ENCODE results near the gene DESI1. TPM values are rescaled to one million over a fixed set of nuclear protein-coding genes. Genes with fewer than 3 reads are reported as not detected.

The DESI1 gene
- total and polyA plus RNA-seq, 12 donors, result 11.4 to 82.8 (median 34.7) TPM

DNA sequence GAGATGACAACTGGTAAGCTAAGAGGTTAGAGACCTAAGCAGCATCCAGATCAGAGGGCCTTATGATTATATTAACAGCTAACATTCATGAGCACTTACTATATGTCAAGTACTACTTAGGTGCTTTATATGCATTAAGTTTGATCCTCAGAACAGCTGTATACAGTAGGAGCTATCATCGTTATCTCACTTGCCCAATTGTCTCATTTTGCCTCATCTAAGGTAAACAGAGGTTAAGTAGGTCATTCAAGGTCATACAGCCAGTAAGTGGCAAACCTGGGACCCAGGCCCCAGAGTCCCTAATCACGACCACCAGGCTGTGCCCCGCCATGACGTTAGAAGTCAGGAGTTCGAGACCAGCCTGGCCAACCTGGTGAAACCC lies 72.0 kb downstream of the DESI1 start:
- intact Hi-C loops (cut with DNase I), result loop anchor here in 1 of 2 donors (10.0 kb wide), 1 partner anchor 46 kb away; no protein-coding TSS in a partner anchor
- no peak for TF ChIP-seq POLR2A (IDR thresholded peaks at IDR 0.05)
- TF ChIP-seq, protein P1, sequence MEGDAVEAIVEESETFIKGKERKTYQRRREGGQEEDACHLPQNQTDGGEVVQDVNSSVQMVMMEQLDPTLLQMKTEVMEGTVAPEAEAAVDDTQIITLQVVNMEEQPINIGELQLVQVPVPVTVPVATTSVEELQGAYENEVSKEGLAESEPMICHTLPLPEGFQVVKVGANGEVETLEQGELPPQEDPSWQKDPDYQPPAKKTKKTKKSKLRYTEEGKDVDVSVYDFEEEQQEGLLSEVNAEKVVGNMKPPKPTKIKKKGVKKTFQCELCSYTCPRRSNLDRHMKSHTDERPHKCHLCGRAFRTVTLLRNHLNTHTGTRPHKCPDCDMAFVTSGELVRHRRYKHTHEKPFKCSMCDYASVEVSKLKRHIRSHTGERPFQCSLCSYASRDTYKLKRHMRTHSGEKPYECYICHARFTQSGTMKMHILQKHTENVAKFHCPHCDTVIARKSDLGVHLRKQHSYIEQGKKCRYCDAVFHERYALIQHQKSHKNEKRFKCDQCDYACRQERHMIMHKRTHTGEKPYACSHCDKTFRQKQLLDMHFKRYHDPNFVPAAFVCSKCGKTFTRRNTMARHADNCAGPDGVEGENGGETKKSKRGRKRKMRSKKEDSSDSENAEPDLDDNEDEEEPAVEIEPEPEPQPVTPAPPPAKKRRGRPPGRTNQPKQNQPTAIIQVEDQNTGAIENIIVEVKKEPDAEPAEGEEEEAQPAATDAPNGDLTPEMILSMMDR (IDR thresholded peaks at IDR 0.05), result no peak
- Histone ChIP-seq H3K27ac (no peak overlapping the region), H3K9me3 (replicated peaks in 1 of 3) (no peaks in the 10 kb centered on the region), H3K27me3 (no peaks in the 10 kb centered on the region), H3K4me1 (replicated peaks in 1 of 2) (peaks cover 0 to 7% of the 10 kb centered on the region in 2 donors), H3K36me3 (replicated peaks in 1 of 2) (no peaks in the 10 kb centered on the region), H3K4me3 (no peak overlapping the region)
- DNase-seq, result no peak
- WGBS, 4 donors, result 71 to 80% (median 77%) methylated on average over 4 to 5 of the region's 5 CpGs

Small RNA genes lying within 50 kb of the gene (small RNA-seq; reads per million reads assigned to genes)
- 0 reads per million in 2 donors for gene RF00019

Other genes starting within 250 kb of the DESI1 start
- gene TEF, start 239.1 kb downstream of the DESI1 start, total RNA-seq, result 10 to 100 TPM in 8 of 9 donors, 1 to 10 TPM in 1; 7.2 to 33.9 (median 23.2) TPM
- gene TEF, start 239.1 kb downstream of the DESI1 start, polyA plus RNA-seq, result 10 to 100 TPM; 11.8 to 17.5 (median 15.2) TPM
- gene TOB2, start 174.2 kb downstream of the DESI1 start, total RNA-seq, result 100 to 1,000 TPM in 1 of 9 donors, 10 to 100 TPM in 8; 16.2 to 117 (median 56.7) TPM
- gene TOB2, start 174.2 kb downstream of the DESI1 start, polyA plus RNA-seq, result 10 to 100 TPM; 14.7 to 24.1 (median 20.6) TPM
- 10 to 100 TPM; 18.2 to 49.0 (median 27.8) TPM for gene PHF5A, start 152.4 kb downstream of the DESI1 start, total RNA-seq
- 10 to 100 TPM; 29.5 to 50.8 (median 38.4) TPM for gene PHF5A, start 152.4 kb downstream of the DESI1 start, polyA plus RNA-seq
- 100 to 1,000 TPM; 104 to 212 (median 146) TPM for gene ACO2, start 151.9 kb downstream of the DESI1 start, total RNA-seq
- gene ACO2, start 151.9 kb downstream of the DESI1 start, polyA plus RNA-seq, result 100 to 1,000 TPM in 1 of 3 donors, 10 to 100 TPM in 2; 35.5 to 135 (median 64.8) TPM
- gene POLR3H, start 76.6 kb downstream of the DESI1 start, total RNA-seq, result 10 to 100 TPM; 18.7 to 92.6 (median 37.9) TPM
- gene POLR3H, start 76.6 kb downstream of the DESI1 start, polyA plus RNA-seq, result 10 to 100 TPM; 45.1 to 61.5 (median 53.6) TPM
- 100 to 1,000 TPM in 7 of 9 donors, 10 to 100 TPM in 1, 1 to 10 TPM in 1; 7.4 to 281 (median 182) TPM for gene CSDC2, start 60.0 kb downstream of the DESI1 start, total RNA-seq
- 100 to 1,000 TPM in 2 of 3 donors, 1 to 10 TPM in 1; 7.5 to 368 (median 212) TPM for gene CSDC2, start 60.0 kb downstream of the DESI1 start, polyA plus RNA-seq
- gene PMM1, start 31.2 kb downstream of the DESI1 start, total RNA-seq, result 100 to 1,000 TPM in 1 of 9 donors, 10 to 100 TPM in 8; 39.4 to 105 (median 71.6) TPM
- gene PMM1, start 31.2 kb downstream of the DESI1 start, polyA plus RNA-seq, result 10 to 100 TPM; 37.8 to 53.0 (median 43.0) TPM
- gene XRCC6, start 252 bp upstream of the DESI1 start, total RNA-seq, result 100 to 1,000 TPM; 211 to 498 (median 242) TPM
- 100 to 1,000 TPM; 122 to 475 (median 216) TPM for gene XRCC6, start 252 bp upstream of the DESI1 start, polyA plus RNA-seq
- gene SNU13, start 67.8 kb upstream of the DESI1 start, total RNA-seq, result 100 to 1,000 TPM; 107 to 266 (median 166) TPM
- 100 to 1,000 TPM; 152 to 446 (median 241) TPM for gene SNU13, start 67.8 kb upstream of the DESI1 start, polyA plus RNA-seq
- gene MEI1, start 78.5 kb upstream of the DESI1 start, total RNA-seq, result 1 to 10 TPM in 5 of 9 donors, under 1 TPM in 3, not detected in 1; 0.36 to 3.7 (median 1.2) TPM
- gene MEI1, start 78.5 kb upstream of the DESI1 start, polyA plus RNA-seq, result 1 to 10 TPM in 2 of 3 donors, under 1 TPM in 1; 0.81 to 3.2 (median 2.7) TPM
- 10 to 100 TPM; 24.9 to 64.4 (median 36.4) TPM for gene CCDC134, start 179.6 kb upstream of the DESI1 start, total RNA-seq
- gene CCDC134, start 179.6 kb upstream of the DESI1 start, polyA plus RNA-seq, result 10 to 100 TPM in 1 of 3 donors, 1 to 10 TPM in 2; 4.9 to 28.0 (median 6.8) TPM
- 100 to 1,000 TPM in 8 of 9 donors, 10 to 100 TPM in 1; 67.5 to 263 (median 152) TPM for gene SREBF2, start 212.1 kb upstream of the DESI1 start, total RNA-seq
- gene SREBF2, start 212.1 kb upstream of the DESI1 start, polyA plus RNA-seq, result 100 to 1,000 TPM in 2 of 3 donors, 10 to 100 TPM in 1; 85.7 to 209 (median 104) TPM